GM23248 (cell line): ENCODE results near the gene ADCK2.

Experiments
- EZH2 ChIP-seq: fragments of 200-600 bp; sonication (generic); IDR thresholded peaks from 2 replicates; pipeline ENCODE4 v1.6.1; 2018; ENCODE audit warnings: antibody characterized with exemption, mild to moderate bottlenecking; ENCODE audit not compliant: insufficient read depth, poor library complexity, severe bottlenecking
- EZH2phosphoT487 ChIP-seq: fragments of 200-600 bp; sonication (generic); IDR thresholded peaks from 2 replicates; pipeline ENCODE4 v1.6.1; 2018; ENCODE audit warnings: antibody characterized with exemption, moderate library complexity, mild to moderate bottlenecking, low read depth; ENCODE audit not compliant: insufficient read depth

DNA sequence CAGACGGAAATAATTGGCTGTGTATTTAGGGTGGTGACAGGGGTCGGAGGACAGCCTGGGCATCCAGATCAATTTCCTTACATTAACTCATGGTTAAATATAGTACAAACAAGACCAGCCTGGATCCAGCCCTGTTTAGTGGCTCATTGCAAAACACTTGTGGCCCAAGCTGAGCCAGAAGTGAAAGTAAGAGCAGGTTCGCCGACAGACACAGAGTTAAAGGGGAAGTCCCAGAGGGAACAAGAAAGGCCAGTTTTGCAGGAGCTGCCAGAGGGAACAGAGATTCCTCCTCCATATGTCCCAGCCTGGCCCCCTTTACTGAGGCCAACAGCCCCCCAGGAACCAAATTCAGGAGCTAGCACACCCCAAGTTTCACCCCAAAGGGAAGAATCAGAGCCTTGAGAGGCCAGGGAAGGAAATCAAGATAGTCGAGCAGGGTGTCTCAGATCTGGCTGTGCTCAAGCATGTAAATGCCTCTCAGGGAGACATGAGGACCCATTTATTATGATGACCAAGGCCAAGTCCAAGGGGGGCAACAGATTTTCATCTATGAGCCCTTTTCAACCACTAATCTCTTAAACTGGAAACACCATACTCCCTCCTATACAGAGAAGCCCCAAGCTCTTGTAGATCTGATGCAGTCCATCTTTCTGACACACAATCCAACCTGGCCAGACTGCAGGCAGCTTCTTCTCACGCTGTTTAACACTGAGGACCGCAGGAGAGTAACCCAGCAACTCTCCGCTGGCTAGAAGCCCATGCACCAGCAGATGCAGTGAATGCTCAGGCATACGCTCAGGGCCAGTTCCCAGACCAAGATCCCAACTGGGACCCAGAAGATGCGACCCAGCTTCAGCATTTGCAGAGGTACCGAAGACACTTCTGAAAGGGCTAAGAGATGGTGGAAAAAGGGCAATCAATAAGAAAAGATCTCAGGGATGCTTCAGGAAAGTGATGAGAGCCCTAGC lies 15.9 kb upstream of the ADCK2 start:
- no peak for TF ChIP-seq EZH2
- TF ChIP-seq EZH2phosphoT487: no peak
